Right renal pelvis (tissue), 4 donors: ENCODE data around the gene BCL6. TPM values are rescaled to one million over a fixed set of nuclear protein-coding genes. Genes with fewer than 3 reads are reported as not detected.
A peak's percentile ranks its signal among the peaks of the same experiment; 100 is the strongest.

ENCODE experiments used
- DNase-seq, 4 donors: peaks; one replicate each; pipeline ENCODE4 v3.0.0-alpha.2; 2013; ENCODE audit warnings: low read depth in 4 of 4, low spot score in 3 of 4, missing footprints in 1 of 4
- polyA plus RNA-seq, 4 donors: library from polyadenylated mRNA; unstranded; fragments of 120-200 nt; gene quantifications; one replicate each; pipeline ENCODE4 v1.2.1, GENCODE V29; 2013; ENCODE audit not compliant: insufficient read length in 4 of 4

Gene BCL6
- polyA plus RNA-seq, 4 donors = 7.9 to 11.2 (median 9.3) TPM

- no peak for DNase-seq
Observed at GRCh38 chr3:187763850-187764648, 18.8 kb upstream of the BCL6 start.

- DNase-seq = no peak
Observed at GRCh38 chr3:187762792-187763191, 17.5 kb upstream of the BCL6 start.

- no peak for DNase-seq
Observed at GRCh38 chr3:187759601-187760000, 14.3 kb upstream of the BCL6 start.

- no peak for DNase-seq
Observed at GRCh38 chr3:187758318-187758955, 13.2 kb upstream of the BCL6 start.

GRCh38 chr3:187753516-187753915 lies 8.2 kb upstream of the BCL6 start:
- DNase-seq = no peak

- no peak for DNase-seq
Observed at GRCh38 chr3:187750513-187751123, 5.3 kb upstream of the BCL6 start.

GRCh38 chr3:187750006-187750512 lies 4.8 kb upstream of the BCL6 start:
- peak in 1 of 4 donors; percentile 78 for DNase-seq

- peak in 2 of 4 donors; percentile 92 to 93 for DNase-seq
Observed at GRCh38 chr3:187748050-187748481, 2.8 kb upstream of the BCL6 start.

- DNase-seq = no peak
Observed at GRCh38 chr3:187747506-187747905, 2.2 kb upstream of the BCL6 start.

GRCh38 chr3:187746442-187747281 lies 1.4 kb upstream of the BCL6 start:
- DNase-seq = no peak

- no peak for DNase-seq
Observed at GRCh38 chr3:187746059-187746441, 782 bp upstream of the BCL6 start.

GRCh38 chr3:187744169-187745151 lies 808 bp downstream of the BCL6 start:
- no peak for DNase-seq

GRCh38 chr3:187743195-187744141 lies 1.8 kb downstream of the BCL6 start:
- no peak for DNase-seq

- DNase-seq = no peak
Observed at GRCh38 chr3:187742351-187743171, 2.7 kb downstream of the BCL6 start.

- no peak for DNase-seq
Observed at GRCh38 chr3:187741403-187742350, 3.6 kb downstream of the BCL6 start.
